IgD-negative memory B cell (primary cell): Measurements from ENCODE around the gene ERC2. TPM values are rescaled to one million over a fixed set of nuclear protein-coding genes. Genes with fewer than 3 reads are reported as not detected.
A peak's percentile ranks its signal among the peaks of the same experiment; 100 is the strongest.

Source experiments
- H3K27ac Mint-ChIP-seq, 3 donors: one replicate each; pipeline ENCODE4 v1.8.0; 2020 to 2022; ENCODE audit warnings: mild to moderate bottlenecking in 3 of 3, mixed read lengths in 3 of 3, moderate library complexity in 1 of 3
- H3K27me3 Mint-ChIP-seq: one replicate; pipeline ENCODE4 v1.8.0; 2021; ENCODE audit warnings: mixed read lengths
- H3K36me3 Mint-ChIP-seq: one replicate; pipeline ENCODE4 v1.8.0; 2020; ENCODE audit warnings: mild to moderate bottlenecking, mixed read lengths
- H3K4me1 Mint-ChIP-seq, 3 donors: one replicate each; pipeline ENCODE4 v1.8.0; 2020 to 2022; ENCODE audit warnings: mixed read lengths in 3 of 3, mild to moderate bottlenecking in 1 of 3
- H3K4me3 Mint-ChIP-seq, 4 donors: one replicate each; pipeline ENCODE4 v1.8.0; 2020 to 2022; ENCODE audit warnings: mild to moderate bottlenecking in 4 of 4, mixed read lengths in 4 of 4, moderate library complexity in 3 of 4
- H3K9me3 Mint-ChIP-seq, 3 donors: one replicate each; pipeline ENCODE4 v1.8.0; 2020 to 2021; ENCODE audit warnings: mixed read lengths in 3 of 3, mild to moderate bottlenecking in 1 of 3
- polyA plus RNA-seq: library from polyadenylated mRNA; unstranded; fragments of 300-500 nt; fragmentation: Illumina TruSeq; gene quantifications from one replicate; pipeline ENCODE4 v1.2.3, GENCODE V29; 2021

Gene ERC2
- polyA plus RNA-seq, 1 donor from 2014 or later = not detected

DNA sequence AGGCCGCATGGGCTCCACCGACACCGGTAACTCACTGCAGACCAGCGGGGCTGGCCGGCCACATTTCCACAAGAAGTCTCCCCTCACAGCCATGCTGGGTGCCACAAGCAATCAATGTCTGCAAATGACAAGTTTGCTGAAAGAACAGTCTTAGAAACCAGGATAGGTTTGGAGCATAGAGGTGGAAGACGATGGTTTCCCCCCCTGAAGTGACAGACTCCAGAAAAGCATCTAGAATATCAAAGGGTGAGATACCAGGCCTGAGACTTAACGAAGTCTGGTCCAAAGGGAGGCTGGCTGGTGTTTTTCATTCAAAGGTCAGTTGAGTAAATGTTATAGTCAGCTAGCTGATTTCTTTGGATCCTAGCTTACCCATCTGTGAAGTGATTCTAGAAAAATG lies 931.1 kb downstream of the ERC2 start:
- Mint-ChIP-seq H3K36me3 (no peaks in the 10 kb centered on the region), H3K27me3 (no peaks in the 10 kb centered on the region), H3K4me3 (no peak overlapping the region)

DNA sequence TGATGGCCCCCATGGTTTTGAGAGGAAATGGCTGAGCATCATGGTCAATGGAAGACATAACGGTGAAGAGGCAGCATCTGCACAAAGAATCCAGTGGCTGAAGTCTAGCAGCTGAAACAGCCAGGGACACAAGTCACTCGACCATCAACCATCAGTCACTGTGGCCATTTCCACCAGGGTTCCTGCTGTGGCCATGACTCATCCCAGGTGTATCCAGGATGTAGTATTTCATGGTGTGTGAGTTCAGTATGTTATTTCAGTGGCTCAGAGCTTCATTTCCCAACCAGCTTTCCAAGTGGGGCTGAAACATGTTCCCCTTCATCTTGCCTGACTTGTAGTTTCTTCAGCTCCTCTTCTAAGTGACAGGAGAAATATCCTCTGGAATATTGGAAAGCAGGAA lies 933.4 kb downstream of the ERC2 start:
- H3K36me3 Mint-ChIP-seq = no peaks in the 10 kb centered on the region
- no peaks in the 10 kb centered on the region for H3K9me3 Mint-ChIP-seq
- no peaks in the 10 kb centered on the region for H3K4me1 Mint-ChIP-seq
- no peaks in the 10 kb centered on the region for H3K27me3 Mint-ChIP-seq
- no peak overlapping the region for H3K4me3 Mint-ChIP-seq
- H3K27ac Mint-ChIP-seq = no peak overlapping the region

More for the DNA sequence above, 931.1 kb downstream of the ERC2 start:
- Mint-ChIP-seq H3K4me1 (no peaks in the 10 kb centered on the region), H3K27ac (no peak overlapping the region), H3K9me3 (no peaks in the 10 kb centered on the region)

DNA sequence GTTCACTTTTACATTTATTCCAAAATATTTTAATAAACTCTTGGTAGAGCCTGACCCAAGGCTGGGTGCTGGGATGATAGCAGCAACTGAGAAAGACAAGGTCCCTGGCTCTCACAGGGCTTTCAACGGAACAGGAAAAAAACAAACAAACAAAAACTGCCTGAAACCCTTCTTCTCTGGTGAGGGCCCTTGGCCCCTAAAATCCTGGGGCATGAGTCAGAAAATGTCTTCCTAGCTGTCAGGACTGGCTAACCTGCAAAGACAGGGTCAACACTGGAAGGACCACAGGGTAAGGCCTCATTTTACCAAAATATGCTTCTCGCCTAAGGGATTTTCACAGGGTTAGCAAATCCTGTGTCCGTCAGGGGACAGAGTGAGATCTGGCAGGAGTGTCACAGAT lies 935.5 kb downstream of the ERC2 start:
- Mint-ChIP-seq H3K4me3 (peak overlapping the region in 1 of 4 donors; percentile 41), H3K27me3 (no peaks in the 10 kb centered on the region), H3K36me3 (no peaks in the 10 kb centered on the region), H3K9me3 (no peaks in the 10 kb centered on the region), H3K27ac (no peak overlapping the region), H3K4me1 (no peaks in the 10 kb centered on the region)

DNA sequence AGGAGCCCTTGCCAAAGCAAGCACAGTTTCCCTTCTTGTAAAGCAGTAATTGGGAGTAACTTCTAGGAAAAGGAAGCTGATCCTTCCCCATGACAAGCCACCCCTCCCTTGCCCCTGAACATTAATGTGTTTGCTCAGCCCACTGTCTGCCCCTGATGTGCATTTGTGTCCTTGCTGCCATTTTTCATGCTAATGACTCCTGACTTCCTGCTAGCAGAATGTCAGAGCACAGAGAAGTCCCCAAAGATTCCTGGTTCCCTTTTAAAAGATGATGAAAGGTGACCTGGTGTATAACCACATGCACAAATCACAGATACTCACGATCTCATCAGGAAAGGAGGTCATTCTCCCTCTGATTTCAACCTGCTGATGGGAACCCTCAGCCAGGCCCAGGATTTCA lies 936.9 kb downstream of the ERC2 start:
- no peaks in the 10 kb centered on the region for H3K4me1 Mint-ChIP-seq
- peak overlapping the region in 1 of 3 donors; percentile 48 for H3K27ac Mint-ChIP-seq
- H3K36me3 Mint-ChIP-seq = no peaks in the 10 kb centered on the region

DNA sequence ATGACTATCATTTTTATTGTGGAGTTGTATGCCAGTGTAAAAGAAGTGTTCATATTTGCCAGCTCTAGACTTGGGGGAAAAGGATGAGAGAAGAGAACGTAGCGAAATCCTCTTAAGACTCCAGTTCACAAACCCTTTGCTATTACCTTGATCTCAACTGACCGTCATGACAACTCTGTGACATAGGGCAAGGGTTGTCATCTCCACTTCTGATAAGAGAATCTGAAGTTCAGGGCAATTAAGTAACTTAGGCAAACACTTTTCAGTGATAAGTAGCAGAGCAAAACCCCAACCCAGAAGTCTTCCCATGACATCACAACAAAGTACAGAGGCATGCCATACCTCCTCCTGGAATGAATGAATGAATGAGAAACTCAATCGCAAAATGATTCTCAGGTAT lies 940.9 kb downstream of the ERC2 start:
- Mint-ChIP-seq H3K36me3 (no peaks in the 10 kb centered on the region), H3K4me1 (no peaks in the 10 kb centered on the region), H3K4me3 (no peak overlapping the region), H3K27ac (no peak overlapping the region), H3K9me3 (peaks cover 0 to 4% (median 0%) of the 10 kb centered on the region in 3 donors), H3K27me3 (no peaks in the 10 kb centered on the region)

More for the DNA sequence above, 936.9 kb downstream of the ERC2 start:
- Mint-ChIP-seq H3K9me3 (no peaks in the 10 kb centered on the region), H3K4me3 (no peak overlapping the region), H3K27me3 (no peaks in the 10 kb centered on the region)

DNA sequence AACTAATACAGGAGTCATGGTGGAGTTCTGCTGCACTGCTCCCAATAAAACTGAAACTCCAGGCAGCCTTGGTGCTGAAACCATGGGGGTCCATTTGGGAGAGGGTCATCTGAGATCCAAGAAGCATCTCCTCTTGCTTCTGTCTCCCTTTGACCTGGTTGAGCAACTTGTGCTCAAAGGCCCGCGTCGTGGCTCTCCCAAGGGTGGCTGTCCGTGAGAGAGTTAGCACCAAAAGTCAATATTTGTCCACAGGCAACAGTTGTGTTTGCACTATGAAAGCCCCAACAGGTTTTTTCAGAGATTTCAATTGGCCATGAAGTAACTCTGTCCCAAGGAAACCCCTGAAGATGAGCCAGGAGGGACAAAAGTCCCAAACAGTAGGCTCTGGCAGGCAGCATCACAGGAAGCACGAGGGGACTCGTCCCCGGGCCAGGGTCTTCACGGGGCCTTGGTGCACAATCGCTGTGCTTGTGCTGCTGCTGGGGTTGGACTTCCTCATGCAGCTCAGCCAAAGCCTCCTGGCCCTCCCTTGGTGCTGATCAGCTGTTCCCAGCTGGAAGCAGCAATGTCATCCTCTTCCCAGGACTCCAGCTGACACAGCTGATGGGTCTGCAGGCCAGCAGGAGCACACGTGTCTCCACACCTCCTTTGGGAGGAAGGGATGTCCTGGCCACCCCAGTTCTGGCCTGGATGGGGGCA lies 941.8 kb downstream of the ERC2 start:
- Mint-ChIP-seq H3K36me3 (no peaks in the 10 kb centered on the region), H3K9me3 (peaks cover 0 to 4% (median 0%) of the 10 kb centered on the region in 3 donors), H3K4me3 (peak overlapping the region in 1 of 4 donors; percentile 17), H3K27me3 (no peaks in the 10 kb centered on the region), H3K4me1 (no peaks in the 10 kb centered on the region), H3K27ac (no peak overlapping the region)

DNA sequence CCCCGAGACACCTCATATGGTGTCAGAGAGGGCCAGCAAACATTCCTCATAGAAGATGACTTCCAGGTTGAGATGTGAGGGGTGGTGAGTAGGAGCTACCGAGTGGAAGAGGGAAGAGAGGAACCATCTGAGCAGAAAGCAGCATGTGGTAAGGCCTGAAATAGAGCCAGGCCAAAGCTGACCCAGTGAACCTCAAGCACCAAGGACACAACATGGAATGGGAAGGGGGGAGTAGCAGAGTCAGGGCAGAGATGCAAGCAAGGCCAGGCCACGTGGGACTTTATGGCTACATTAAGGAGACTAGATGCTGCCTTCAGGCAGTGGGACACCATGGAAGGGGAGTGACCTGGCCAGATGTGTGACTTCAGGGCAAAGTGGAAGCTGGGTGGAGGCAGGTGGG lies 942.8 kb downstream of the ERC2 start:
- Mint-ChIP-seq H3K27ac (no peak overlapping the region), H3K27me3 (no peaks in the 10 kb centered on the region), H3K9me3 (peaks cover 0 to 4% (median 0%) of the 10 kb centered on the region in 3 donors), H3K36me3 (no peaks in the 10 kb centered on the region), H3K4me1 (no peaks in the 10 kb centered on the region), H3K4me3 (no peak overlapping the region)

DNA sequence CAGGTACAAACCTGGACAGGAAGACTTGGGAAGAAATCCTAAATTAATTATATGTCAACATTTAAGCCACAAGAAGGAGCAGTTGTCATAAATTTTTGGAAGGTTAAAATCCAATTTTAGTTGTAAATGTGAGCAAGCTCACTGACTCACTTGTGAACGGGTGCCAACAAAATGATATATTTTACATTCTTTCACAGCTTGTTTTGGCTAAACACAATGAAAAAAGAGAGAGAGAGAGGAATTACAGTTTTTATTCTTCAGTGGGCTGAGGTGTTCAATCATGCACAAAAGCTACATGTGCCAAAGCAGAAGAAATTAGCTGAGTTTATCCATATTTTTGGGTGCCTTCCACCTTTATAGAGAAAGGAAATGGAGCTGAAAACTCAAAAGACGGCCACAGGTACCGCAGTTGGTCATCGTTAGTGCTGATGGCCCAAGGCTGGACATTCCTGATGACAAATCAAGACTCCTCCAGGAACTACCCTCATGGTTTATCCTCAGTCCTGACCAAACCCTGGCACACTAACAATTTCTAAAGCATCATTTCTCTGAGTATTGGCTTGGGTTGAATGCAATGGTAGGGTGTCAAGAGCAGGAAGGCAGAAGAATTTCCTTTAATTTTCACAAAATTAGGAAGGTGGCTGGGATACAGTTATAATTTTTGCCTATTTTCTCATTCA lies 943.6 kb downstream of the ERC2 start:
- Mint-ChIP-seq H3K4me3 (no peak overlapping the region), H3K9me3 (peaks cover 0 to 4% (median 0%) of the 10 kb centered on the region in 3 donors), H3K27me3 (no peaks in the 10 kb centered on the region), H3K36me3 (peaks cover under 1% of the 10 kb centered on the region), H3K4me1 (no peaks in the 10 kb centered on the region), H3K27ac (no peak overlapping the region)

DNA sequence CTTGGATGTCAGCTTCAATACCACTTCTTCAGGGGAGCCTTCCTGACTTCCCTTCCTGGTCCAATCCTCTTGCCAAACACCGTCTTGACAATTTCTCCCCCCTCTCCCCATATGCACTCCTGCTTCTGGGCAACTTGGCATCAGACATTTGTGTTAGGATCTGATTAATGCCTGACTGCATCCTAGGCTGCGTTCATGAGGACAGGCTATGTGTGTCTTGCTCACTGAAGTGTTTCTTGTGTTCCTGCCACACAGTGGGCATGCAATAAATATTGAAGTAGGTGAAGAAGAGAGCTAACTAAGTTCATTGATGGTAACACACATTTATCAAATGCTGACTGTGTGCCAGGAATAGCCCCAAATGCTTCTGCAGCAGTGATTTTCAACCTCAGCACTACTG lies 944.8 kb downstream of the ERC2 start:
- H3K27me3 Mint-ChIP-seq = no peaks in the 10 kb centered on the region
- H3K9me3 Mint-ChIP-seq = peaks cover 0 to 4% (median 0%) of the 10 kb centered on the region in 3 donors
- no peak overlapping the region for H3K4me3 Mint-ChIP-seq
- H3K36me3 Mint-ChIP-seq = peaks cover 1% of the 10 kb centered on the region
- H3K27ac Mint-ChIP-seq = no peak overlapping the region
- no peaks in the 10 kb centered on the region for H3K4me1 Mint-ChIP-seq

DNA sequence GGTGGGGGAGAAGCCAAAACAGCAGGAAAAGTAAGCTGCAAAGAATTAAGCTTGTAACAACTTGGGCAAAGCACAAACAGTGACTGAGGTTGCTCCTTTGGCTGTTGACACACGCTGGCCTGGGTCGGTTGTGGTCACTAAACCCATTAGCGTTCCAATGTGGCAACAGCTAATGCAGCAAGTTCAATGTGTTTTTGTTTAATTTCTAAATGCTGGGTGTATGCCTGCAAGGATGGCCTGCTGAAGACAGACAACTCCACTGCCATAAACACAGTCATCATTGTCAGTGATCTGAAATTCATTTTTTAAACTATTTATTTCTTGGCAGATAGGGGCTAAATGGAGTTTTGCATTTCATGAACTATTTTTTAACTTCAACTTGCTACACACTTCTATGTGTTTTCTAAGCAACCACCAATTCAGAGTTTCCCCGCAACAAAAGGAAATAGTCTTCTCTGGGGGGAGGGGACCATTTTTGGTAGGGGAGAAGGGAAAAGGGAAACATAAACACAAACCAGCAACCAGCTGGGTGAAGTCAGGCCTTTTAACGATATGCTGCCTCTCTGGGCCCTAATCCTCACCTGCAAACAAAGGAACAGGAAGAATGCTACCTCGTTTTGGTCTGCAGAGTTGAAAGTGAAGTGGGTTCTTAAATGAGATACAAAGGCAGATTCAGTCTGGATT lies 946.4 kb downstream of the ERC2 start:
- Mint-ChIP-seq H3K9me3 (peaks cover 0 to 4% (median 2%) of the 10 kb centered on the region in 3 donors), H3K27ac (no peak overlapping the region), H3K27me3 (peaks cover 1% of the 10 kb centered on the region), H3K36me3 (peaks cover 4% of the 10 kb centered on the region), H3K4me1 (no peaks in the 10 kb centered on the region), H3K4me3 (no peak overlapping the region)

DNA sequence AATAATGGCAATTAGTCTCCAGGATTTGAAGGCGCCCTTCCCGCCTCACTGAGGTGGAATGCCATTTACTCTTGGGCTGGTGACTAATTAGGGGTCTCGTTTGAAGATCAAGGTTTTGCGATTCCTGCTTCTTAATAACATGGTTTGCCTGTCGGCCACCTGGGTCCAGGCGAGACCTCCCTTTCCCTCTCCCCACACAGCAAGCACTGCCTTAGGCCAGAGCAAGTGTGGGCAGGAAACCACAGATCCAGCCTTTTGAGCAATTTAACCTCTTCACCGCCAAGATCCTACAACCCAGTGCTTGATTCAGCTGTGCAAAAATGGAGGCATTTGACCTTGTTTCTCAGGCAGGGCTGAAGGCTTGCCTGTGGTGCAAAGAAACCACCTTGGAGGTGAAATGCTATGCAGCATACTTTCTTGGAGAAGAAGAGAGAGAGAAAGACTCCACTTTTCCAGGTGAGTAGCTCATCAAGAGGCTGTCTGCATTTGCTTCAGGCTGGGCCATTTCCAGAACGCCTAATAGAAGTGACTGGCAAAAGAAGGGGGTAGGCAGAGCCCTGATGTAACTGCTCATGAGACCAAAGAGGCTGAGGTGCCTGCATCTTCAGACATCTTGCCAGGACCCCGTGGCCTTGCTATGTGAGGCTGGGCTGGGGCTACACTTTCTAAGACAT lies 947.1 kb downstream of the ERC2 start:
- H3K4me1 Mint-ChIP-seq = peaks cover 0 to 2% (median 0%) of the 10 kb centered on the region in 3 donors
- peaks cover 4% of the 10 kb centered on the region for H3K36me3 Mint-ChIP-seq
- peaks cover 1% of the 10 kb centered on the region for H3K27me3 Mint-ChIP-seq
- no peak overlapping the region for H3K4me3 Mint-ChIP-seq
- H3K9me3 Mint-ChIP-seq = peaks cover 0 to 4% (median 2%) of the 10 kb centered on the region in 3 donors
- H3K27ac Mint-ChIP-seq = no peak overlapping the region

DNA sequence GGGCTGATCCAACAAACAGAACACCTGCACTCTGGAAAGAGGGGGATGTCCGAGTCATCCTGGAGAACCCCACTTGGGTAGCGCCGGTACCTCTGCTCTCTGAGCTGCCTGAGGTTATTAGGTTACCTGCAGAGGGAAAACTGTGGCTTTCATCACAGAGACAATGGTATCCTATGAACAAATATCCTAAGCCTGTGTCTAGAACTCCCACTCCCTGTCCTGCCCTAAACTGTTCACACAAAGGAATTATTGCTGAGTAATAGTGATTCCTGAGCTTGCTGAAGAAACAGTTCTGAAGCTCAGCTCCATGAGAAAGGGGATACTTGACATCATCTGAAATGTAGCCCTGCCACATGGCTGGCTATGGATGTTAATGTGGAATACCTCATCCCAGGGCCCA lies 949.2 kb downstream of the ERC2 start:
- peaks cover 3% of the 10 kb centered on the region for H3K27me3 Mint-ChIP-seq
- no peak overlapping the region for H3K27ac Mint-ChIP-seq
- H3K4me1 Mint-ChIP-seq = peaks cover 0 to 2% (median 0%) of the 10 kb centered on the region in 3 donors

DNA sequence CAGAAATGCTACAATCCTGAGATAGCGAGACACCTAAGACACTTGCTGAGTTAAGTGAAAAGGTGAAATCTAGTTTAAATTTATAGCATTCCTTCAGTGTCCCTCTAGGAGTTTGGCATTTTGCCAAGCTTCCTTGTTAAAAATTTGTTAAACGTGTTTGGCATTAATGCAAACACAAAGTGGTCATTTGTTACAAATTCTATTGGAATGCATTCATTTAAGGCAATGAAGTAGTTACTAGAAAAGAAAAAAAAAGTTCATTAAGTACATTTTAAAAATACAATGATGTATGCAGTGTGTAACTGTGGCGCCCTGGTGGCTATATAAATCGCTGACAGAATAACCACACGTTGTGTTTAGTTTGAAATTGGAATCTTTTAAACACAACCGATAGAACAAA lies 949.8 kb downstream of the ERC2 start:
- H3K4me3 Mint-ChIP-seq = no peak overlapping the region
- peaks cover 0 to 5% (median 0%) of the 10 kb centered on the region in 3 donors for H3K9me3 Mint-ChIP-seq
- H3K27ac Mint-ChIP-seq = no peak overlapping the region
- H3K27me3 Mint-ChIP-seq = peaks cover 3% of the 10 kb centered on the region
- H3K4me1 Mint-ChIP-seq = peaks cover 0 to 2% (median 0%) of the 10 kb centered on the region in 3 donors
- H3K36me3 Mint-ChIP-seq = peaks cover 4% of the 10 kb centered on the region

More for the DNA sequence above, 949.2 kb downstream of the ERC2 start:
- H3K4me3 Mint-ChIP-seq = no peak overlapping the region
- H3K9me3 Mint-ChIP-seq = peaks cover 0 to 5% (median 0%) of the 10 kb centered on the region in 3 donors
- peaks cover 4% of the 10 kb centered on the region for H3K36me3 Mint-ChIP-seq

DNA sequence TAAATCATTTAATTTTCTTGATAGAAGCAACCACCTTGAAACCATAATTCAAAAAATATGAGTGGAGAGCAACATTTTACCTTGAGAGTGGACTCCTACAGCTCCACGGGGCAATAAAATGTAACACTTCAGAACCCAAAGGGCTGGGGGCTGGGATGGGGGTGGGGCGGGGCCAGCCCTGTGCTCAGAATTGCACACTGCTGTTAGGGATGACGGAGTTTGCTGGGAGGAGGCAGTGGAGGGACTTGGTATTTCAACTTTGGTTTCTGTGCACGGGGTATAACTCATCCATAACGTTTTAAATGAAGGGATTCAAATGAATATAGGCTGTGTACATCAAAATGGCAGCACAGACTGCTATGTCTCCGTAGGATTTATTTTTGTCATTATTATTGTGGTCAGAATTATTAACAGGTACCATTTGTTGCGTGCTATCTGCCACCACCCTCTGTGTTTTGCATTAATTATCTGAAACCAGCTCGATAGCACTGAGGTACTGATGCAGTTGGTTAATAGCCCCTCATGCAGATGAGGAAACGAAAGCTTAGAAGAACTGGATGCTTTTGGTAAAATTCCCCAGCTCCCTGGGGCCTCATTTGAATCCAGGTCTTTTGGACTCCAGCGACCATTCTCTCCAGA lies 951.8 kb downstream of the ERC2 start:
- peaks cover 0 to 5% (median 0%) of the 10 kb centered on the region in 3 donors for H3K9me3 Mint-ChIP-seq
- H3K27ac Mint-ChIP-seq = no peak overlapping the region
- H3K4me3 Mint-ChIP-seq = no peak overlapping the region
- H3K4me1 Mint-ChIP-seq = peaks cover 0 to 2% (median 0%) of the 10 kb centered on the region in 3 donors
- peaks cover 4% of the 10 kb centered on the region for H3K36me3 Mint-ChIP-seq
- peaks cover 3% of the 10 kb centered on the region for H3K27me3 Mint-ChIP-seq
